ENCODE results near the gene RBM15. TPM values are rescaled to one million over a fixed set of nuclear protein-coding genes. Genes with fewer than 3 reads are reported as not detected.

RBM15 gene
- total RNA-seq, 1 donor from 2014 or later, result 33.4 TPM

DNA sequence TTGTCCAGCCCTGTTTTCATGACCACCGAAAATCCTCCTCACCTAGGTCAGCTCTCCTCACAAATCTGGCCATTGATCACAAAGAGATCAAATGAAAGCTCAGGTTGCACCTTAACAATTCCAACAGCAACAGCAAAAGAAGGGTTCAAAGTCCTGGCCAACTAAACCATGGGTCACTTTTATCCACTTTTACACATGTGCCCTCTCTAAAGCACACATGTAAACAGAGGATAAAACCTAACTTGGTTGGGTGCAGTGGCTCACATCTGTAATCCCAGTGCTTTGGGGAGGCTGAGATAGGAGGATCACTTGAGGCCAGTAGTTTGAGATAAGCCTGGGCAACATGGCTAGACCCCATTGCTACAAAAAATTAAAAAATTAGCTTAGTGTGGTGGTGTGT, 3.9 kb upstream of the RBM15 start:
- no peak overlapping the region for H3K4me3 ChIP-seq (ENCODE audit: low read depth, low read length)
- H3K27me3 ChIP-seq (ENCODE audit: control insufficient read depth, insufficient read depth, low read length), result no peaks in the 10 kb centered on the region
- TF ChIP-seq, protein P1, sequence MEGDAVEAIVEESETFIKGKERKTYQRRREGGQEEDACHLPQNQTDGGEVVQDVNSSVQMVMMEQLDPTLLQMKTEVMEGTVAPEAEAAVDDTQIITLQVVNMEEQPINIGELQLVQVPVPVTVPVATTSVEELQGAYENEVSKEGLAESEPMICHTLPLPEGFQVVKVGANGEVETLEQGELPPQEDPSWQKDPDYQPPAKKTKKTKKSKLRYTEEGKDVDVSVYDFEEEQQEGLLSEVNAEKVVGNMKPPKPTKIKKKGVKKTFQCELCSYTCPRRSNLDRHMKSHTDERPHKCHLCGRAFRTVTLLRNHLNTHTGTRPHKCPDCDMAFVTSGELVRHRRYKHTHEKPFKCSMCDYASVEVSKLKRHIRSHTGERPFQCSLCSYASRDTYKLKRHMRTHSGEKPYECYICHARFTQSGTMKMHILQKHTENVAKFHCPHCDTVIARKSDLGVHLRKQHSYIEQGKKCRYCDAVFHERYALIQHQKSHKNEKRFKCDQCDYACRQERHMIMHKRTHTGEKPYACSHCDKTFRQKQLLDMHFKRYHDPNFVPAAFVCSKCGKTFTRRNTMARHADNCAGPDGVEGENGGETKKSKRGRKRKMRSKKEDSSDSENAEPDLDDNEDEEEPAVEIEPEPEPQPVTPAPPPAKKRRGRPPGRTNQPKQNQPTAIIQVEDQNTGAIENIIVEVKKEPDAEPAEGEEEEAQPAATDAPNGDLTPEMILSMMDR (IDR thresholded peaks at IDR 0.05; ENCODE audit: insufficient read depth, low read length, severe bottlenecking), result no peak
- DNase-seq (ENCODE audit: low read depth), result no peak
- no peak for FAIRE-seq
- peaks cover under 1% of the 10 kb centered on the region for H3K36me3 ChIP-seq (ENCODE audit: control insufficient read depth, insufficient read depth, low read length)

GRCh38 chr1:110336300-110337039, 2.7 kb upstream of the RBM15 start:
- no peak overlapping the region for H3K4me3 ChIP-seq (ENCODE audit: low read depth, low read length)
- DNase-seq (ENCODE audit: low read depth) (no peak), FAIRE-seq (no peak)
- peaks cover 10% of the 10 kb centered on the region for H3K36me3 ChIP-seq (ENCODE audit: control insufficient read depth, insufficient read depth, low read length)
- TF ChIP-seq, protein P1 (IDR thresholded peaks at IDR 0.05; ENCODE audit: insufficient read depth, low read length, severe bottlenecking), result no peak
- no peaks in the 10 kb centered on the region for H3K27me3 ChIP-seq (ENCODE audit: control insufficient read depth, insufficient read depth, low read length)

- TF ChIP-seq, protein P1 (IDR thresholded peaks at IDR 0.05; ENCODE audit: insufficient read depth, low read length, severe bottlenecking), result no peak
- no peak for FAIRE-seq
Measured at GRCh38 chr1:110337704-110338308, 1.4 kb upstream of the RBM15 start.

DNA sequence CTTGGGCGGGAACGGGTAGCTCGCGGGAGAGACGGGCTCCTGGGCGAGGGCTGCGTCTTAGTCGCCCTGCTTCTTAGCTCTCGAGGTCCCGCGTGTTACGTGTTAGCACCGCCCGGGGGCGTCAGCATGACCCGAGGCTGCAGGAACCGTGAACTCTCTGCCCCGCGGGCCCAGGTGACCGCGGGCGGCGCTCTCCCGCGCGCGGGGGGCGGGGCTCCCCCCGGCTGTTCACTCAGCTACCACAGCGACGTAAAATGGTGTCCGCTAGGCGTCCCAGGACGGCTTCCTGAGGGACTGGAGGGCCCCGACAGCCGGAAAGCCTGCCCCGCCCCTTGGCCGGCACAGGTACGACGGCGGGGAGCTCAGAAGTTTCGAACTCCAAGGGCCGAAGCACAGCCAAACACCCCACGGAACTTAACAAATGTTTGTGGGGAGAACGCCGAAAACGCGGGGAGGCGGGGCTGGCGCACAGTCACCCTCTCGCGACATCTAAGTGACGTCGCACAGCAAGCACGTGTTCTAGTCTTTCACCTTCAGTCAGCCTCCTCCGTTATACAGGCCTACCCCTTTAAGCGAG, 780 bp upstream of the RBM15 start:
- Histone ChIP-seq H3K4me3 (ENCODE audit: low read depth, low read length) (peak overlapping the region; percentile 69), H3K36me3 (ENCODE audit: control insufficient read depth, insufficient read depth, low read length) (peaks cover 15% of the 10 kb centered on the region), H3K27me3 (ENCODE audit: control insufficient read depth, insufficient read depth, low read length) (no peaks in the 10 kb centered on the region)
- TF ChIP-seq, protein P1 (IDR thresholded peaks at IDR 0.05; ENCODE audit: insufficient read depth, low read length, severe bottlenecking), result peak; percentile 63
- FAIRE-seq (peak; percentile 77), DNase-seq (ENCODE audit: low read depth) (no peak)

More at GRCh38 chr1:110337704-110338308, 1.4 kb upstream of the RBM15 start:
- peak overlapping the region; percentile 69 for H3K4me3 ChIP-seq (ENCODE audit: low read depth, low read length)
- DNase-seq (ENCODE audit: low read depth), result no peak
- H3K27me3 ChIP-seq (ENCODE audit: control insufficient read depth, insufficient read depth, low read length), result no peaks in the 10 kb centered on the region
- H3K36me3 ChIP-seq (ENCODE audit: control insufficient read depth, insufficient read depth, low read length), result peaks cover 15% of the 10 kb centered on the region

- TF ChIP-seq, protein P1 (IDR thresholded peaks at IDR 0.05; ENCODE audit: insufficient read depth, low read length, severe bottlenecking), result peak; percentile 53
- Histone ChIP-seq H3K36me3 (ENCODE audit: control insufficient read depth, insufficient read depth, low read length) (peaks cover 15% of the 10 kb centered on the region), H3K4me3 (ENCODE audit: low read depth, low read length) (peak overlapping the region; percentile 97), H3K27me3 (ENCODE audit: control insufficient read depth, insufficient read depth, low read length) (no peaks in the 10 kb centered on the region)
- FAIRE-seq (no peak), DNase-seq (ENCODE audit: low read depth) (peak; percentile 22)
Measured at GRCh38 chr1:110339407-110340206, 430 bp downstream of the RBM15 start.

Data from bronchial epithelial cell (primary cell).